ENCODE data around the gene COL5A1.

COL5A1 gene

GRCh38 chr9:134630393-134630790 is 11.2 kb upstream of the COL5A1 start:
- Histone ChIP-seq H3K9me3 (ENCODE audit: severe bottlenecking) (no peaks in the 10 kb centered on the region), H3K4me3 (ENCODE audit: severe bottlenecking) (no peak overlapping the region), H3K27ac (ENCODE audit: poor library complexity, severe bottlenecking) (no peak overlapping the region), H3K4me1 (ENCODE audit: insufficient read depth, poor library complexity, severe bottlenecking) (peaks cover 13% of the 10 kb centered on the region), H3K36me3 (ENCODE audit: low read depth) (no peaks in the 10 kb centered on the region), H3K27me3 (ENCODE audit: insufficient read depth, poor library complexity, severe bottlenecking) (no peaks in the 10 kb centered on the region)
- DNase-seq (ENCODE audit: low spot score) (peak; percentile 51), ATAC-seq (ENCODE audit: low read depth) (no peak)
- TF ChIP-seq, protein P1, sequence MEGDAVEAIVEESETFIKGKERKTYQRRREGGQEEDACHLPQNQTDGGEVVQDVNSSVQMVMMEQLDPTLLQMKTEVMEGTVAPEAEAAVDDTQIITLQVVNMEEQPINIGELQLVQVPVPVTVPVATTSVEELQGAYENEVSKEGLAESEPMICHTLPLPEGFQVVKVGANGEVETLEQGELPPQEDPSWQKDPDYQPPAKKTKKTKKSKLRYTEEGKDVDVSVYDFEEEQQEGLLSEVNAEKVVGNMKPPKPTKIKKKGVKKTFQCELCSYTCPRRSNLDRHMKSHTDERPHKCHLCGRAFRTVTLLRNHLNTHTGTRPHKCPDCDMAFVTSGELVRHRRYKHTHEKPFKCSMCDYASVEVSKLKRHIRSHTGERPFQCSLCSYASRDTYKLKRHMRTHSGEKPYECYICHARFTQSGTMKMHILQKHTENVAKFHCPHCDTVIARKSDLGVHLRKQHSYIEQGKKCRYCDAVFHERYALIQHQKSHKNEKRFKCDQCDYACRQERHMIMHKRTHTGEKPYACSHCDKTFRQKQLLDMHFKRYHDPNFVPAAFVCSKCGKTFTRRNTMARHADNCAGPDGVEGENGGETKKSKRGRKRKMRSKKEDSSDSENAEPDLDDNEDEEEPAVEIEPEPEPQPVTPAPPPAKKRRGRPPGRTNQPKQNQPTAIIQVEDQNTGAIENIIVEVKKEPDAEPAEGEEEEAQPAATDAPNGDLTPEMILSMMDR (IDR thresholded peaks at IDR 0.05; ENCODE audit: poor library complexity, severe bottlenecking) = no peak

GRCh38 chr9:134630861-134631260 is 10.7 kb upstream of the COL5A1 start:
- Histone ChIP-seq H3K4me1 (ENCODE audit: insufficient read depth, poor library complexity, severe bottlenecking) (peaks cover 9% of the 10 kb centered on the region), H3K4me3 (ENCODE audit: severe bottlenecking) (no peak overlapping the region), H3K27me3 (ENCODE audit: insufficient read depth, poor library complexity, severe bottlenecking) (no peaks in the 10 kb centered on the region), H3K27ac (ENCODE audit: poor library complexity, severe bottlenecking) (no peak overlapping the region), H3K36me3 (ENCODE audit: low read depth) (no peaks in the 10 kb centered on the region), H3K9me3 (ENCODE audit: severe bottlenecking) (no peaks in the 10 kb centered on the region)
- TF ChIP-seq, protein P1 (IDR thresholded peaks at IDR 0.05; ENCODE audit: poor library complexity, severe bottlenecking) = no peak
- no peak for ATAC-seq (ENCODE audit: low read depth)
- peak; percentile 34 for DNase-seq (ENCODE audit: low spot score)

DNA sequence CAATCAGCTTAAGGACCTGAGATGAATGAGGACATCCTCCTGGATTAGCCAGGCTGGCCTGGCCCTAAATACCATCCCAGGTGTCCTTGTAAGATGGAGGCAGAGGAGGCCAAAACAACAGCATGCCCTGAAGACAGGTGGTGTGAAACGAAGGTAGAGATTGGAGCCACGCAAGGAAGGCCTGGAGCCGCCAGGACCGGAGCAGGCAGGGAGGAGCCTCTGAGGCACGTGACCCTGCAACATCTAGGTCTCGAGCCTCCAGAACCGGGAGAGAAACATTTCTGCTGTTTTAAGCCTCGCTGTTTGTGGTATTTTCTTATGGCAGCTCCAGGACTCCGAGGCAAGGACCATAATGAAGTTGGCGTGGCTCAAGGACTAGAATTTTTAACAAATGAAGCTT is 9.7 kb upstream of the COL5A1 start:
- H3K36me3 ChIP-seq (ENCODE audit: low read depth) = no peaks in the 10 kb centered on the region
- H3K4me1 ChIP-seq (ENCODE audit: insufficient read depth, poor library complexity, severe bottlenecking) = no peaks in the 10 kb centered on the region
- no peaks in the 10 kb centered on the region for H3K27me3 ChIP-seq (ENCODE audit: insufficient read depth, poor library complexity, severe bottlenecking)
- no peak for ATAC-seq (ENCODE audit: low read depth)
- no peaks in the 10 kb centered on the region for H3K9me3 ChIP-seq (ENCODE audit: severe bottlenecking)
- TF ChIP-seq, protein P1 (IDR thresholded peaks at IDR 0.05; ENCODE audit: poor library complexity, severe bottlenecking) = no peak
- H3K4me3 ChIP-seq (ENCODE audit: severe bottlenecking) = no peak overlapping the region
- DNase-seq (ENCODE audit: low spot score) = no peak
- H3K27ac ChIP-seq (ENCODE audit: poor library complexity, severe bottlenecking) = no peak overlapping the region

DNA sequence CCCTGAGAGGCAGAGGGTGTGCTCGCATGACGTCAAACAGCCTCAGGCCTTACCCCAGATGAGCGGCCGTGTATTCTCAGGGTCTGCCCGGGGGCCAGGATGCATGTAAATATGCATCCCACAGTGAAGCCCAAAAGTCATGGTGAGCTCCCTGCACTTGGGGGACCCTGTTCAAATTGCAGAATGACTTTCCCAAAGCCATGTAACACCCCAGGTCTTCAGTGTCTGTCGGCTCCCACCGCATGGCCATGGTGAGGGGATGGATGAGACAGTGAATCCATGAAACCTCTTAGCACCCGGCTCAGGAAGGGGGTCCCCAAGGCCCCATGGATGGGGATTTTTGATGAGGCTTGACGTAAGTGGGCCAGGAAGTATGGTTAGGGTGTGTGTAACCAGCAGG is 9.3 kb upstream of the COL5A1 start:
- ATAC-seq (ENCODE audit: low read depth) = no peak
- H3K27me3 ChIP-seq (ENCODE audit: insufficient read depth, poor library complexity, severe bottlenecking) = no peaks in the 10 kb centered on the region
- no peaks in the 10 kb centered on the region for H3K4me1 ChIP-seq (ENCODE audit: insufficient read depth, poor library complexity, severe bottlenecking)
- no peak overlapping the region for H3K4me3 ChIP-seq (ENCODE audit: severe bottlenecking)
- H3K36me3 ChIP-seq (ENCODE audit: low read depth) = no peaks in the 10 kb centered on the region
- H3K9me3 ChIP-seq (ENCODE audit: severe bottlenecking) = no peaks in the 10 kb centered on the region
- no peak overlapping the region for H3K27ac ChIP-seq (ENCODE audit: poor library complexity, severe bottlenecking)
- no peak for DNase-seq (ENCODE audit: low spot score)
- TF ChIP-seq, protein P1 (IDR thresholded peaks at IDR 0.05; ENCODE audit: poor library complexity, severe bottlenecking) = no peak

GRCh38 chr9:134633362-134634142 is 8.1 kb upstream of the COL5A1 start:
- no peaks in the 10 kb centered on the region for H3K4me1 ChIP-seq (ENCODE audit: insufficient read depth, poor library complexity, severe bottlenecking)
- no peaks in the 10 kb centered on the region for H3K27me3 ChIP-seq (ENCODE audit: insufficient read depth, poor library complexity, severe bottlenecking)
- ATAC-seq (ENCODE audit: low read depth) = no peak
- H3K36me3 ChIP-seq (ENCODE audit: low read depth) = no peaks in the 10 kb centered on the region
- no peaks in the 10 kb centered on the region for H3K9me3 ChIP-seq (ENCODE audit: severe bottlenecking)
- no peak overlapping the region for H3K27ac ChIP-seq (ENCODE audit: poor library complexity, severe bottlenecking)
- TF ChIP-seq, protein P1 (IDR thresholded peaks at IDR 0.05; ENCODE audit: poor library complexity, severe bottlenecking) = no peak
- H3K4me3 ChIP-seq (ENCODE audit: severe bottlenecking) = no peak overlapping the region
- peak; percentile 51 for DNase-seq (ENCODE audit: low spot score)

Measured in RWPE2 (cell line).